Adrenal gland (tissue), 5 donors: Measurements from ENCODE around the gene ZNF516.

Experiments
- CTCF ChIP-seq, 6 experiments: fragments of 450-650 bp in 4 of 6; fragments of 200-600 bp in 2 of 6; sonication (generic) in 1 of 6; IDR thresholded peaks; 1 replicate in 5 of 6; 2 replicates in 1 of 6; pipeline versions ENCODE4 v1.5.1 to v1.8.0; 2016 to 2021; ENCODE audit warnings: antibody characterized with exemption in 6 of 6, mild to moderate bottlenecking in 2 of 6, moderate library complexity in 1 of 6
- POLR2A ChIP-seq, 2 donors: fragments of 450-650 bp; IDR thresholded peaks; one replicate each; pipeline ENCODE4 v1.6.1; 2017; ENCODE audit warnings: antibody characterized with exemption in 2 of 2, mild to moderate bottlenecking in 2 of 2, moderate library complexity in 1 of 2
- donor health status: DM: no; HTN: no; CAD: no.

- TF ChIP-seq CTCF (IDR thresholded peaks at IDR 0.05) (no peak), POLR2A (IDR thresholded peaks at IDR 0.05) (no peak)
Measured at GRCh38 chr18:76498064-76498463, 3.0 kb upstream of the ZNF516 start.
